GM23338 (cell line): ENCODE results near the gene PPCDC.

Experiments
- CREB1 ChIP-seq: fragments of 250-450 bp; sonication (Bioruptor Pico); IDR thresholded peaks from 2 replicates; pipeline ENCODE4 v1.5.0; 2020; ENCODE audit warnings: low read depth, mild to moderate bottlenecking, moderate library complexity
- EZH2 ChIP-seq: fragments of 200-600 bp; sonication (generic); IDR thresholded peaks from one replicate; pipeline ENCODE4 v1.8.0; 2017; ENCODE audit warnings: antibody characterized with exemption, mild to moderate bottlenecking, low read depth; ENCODE audit not compliant: unreplicated experiment
- EZH2phosphoT487 ChIP-seq: fragments of 200-600 bp; sonication (generic); IDR thresholded peaks from one replicate; pipeline ENCODE4 v1.8.1; 2018; ENCODE audit warnings: antibody characterized with exemption; ENCODE audit not compliant: unreplicated experiment
- POLR2AphosphoS5 ChIP-seq: IDR thresholded peaks from 2 replicates; pipeline ENCODE4 v1.6.1; 2016; ENCODE audit warnings: antibody characterized with exemption, low read depth
- ZNF331 ChIP-seq: fragments of 250-450 bp; sonication (Bioruptor Pico); IDR thresholded peaks from 2 replicates; pipeline ENCODE4 v1.5.0; 2020; ENCODE audit warnings: low read depth, mild to moderate bottlenecking, moderate library complexity
- TF ChIP-seq, protein P1 (sequence below): IDR thresholded peaks from 2 replicates; pipeline ENCODE4 v1.6.1; 2016; ENCODE audit warnings: antibody characterized with exemption
- TF ChIP-seq, protein P2 (sequence below), 2 experiments: fragments of 200-600 bp in 1 of 2; sonication (generic) in 1 of 2; conservative IDR thresholded peaks; 2 replicates each; pipeline versions ENCODE4 v1.5.1 to v1.6.1; 2016 to 2017; ENCODE audit warnings: antibody characterized with exemption in 2 of 2, low read depth in 2 of 2, mild to moderate bottlenecking in 2 of 2, moderate library complexity in 1 of 2
- TF ChIP-seq, protein P3 (sequence below): IDR thresholded peaks from one replicate; pipeline ENCODE4 v1.6.1; 2018; ENCODE audit warnings: antibody characterized with exemption; ENCODE audit not compliant: unreplicated experiment

DNA sequence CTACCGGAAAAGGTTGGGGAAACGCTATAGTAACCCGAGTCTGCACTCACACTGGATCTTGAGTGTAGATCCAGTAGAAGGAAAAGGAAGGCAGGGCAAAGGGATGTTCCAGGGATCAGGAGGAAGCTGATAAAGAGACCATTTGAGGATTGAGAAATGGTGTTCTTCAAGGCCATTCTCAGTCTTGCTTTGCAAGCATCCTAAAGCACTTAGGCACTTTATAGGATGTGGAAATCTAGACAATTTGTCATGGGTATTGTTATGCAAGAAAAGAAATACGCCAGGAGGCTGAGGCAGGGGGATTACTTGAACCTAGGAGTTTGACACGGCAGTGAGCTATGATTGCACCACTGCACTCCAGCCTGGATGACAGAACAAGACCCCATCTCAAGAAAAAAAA lies 41.2 kb upstream of the PPCDC start:
- TF ChIP-seq, protein P1, sequence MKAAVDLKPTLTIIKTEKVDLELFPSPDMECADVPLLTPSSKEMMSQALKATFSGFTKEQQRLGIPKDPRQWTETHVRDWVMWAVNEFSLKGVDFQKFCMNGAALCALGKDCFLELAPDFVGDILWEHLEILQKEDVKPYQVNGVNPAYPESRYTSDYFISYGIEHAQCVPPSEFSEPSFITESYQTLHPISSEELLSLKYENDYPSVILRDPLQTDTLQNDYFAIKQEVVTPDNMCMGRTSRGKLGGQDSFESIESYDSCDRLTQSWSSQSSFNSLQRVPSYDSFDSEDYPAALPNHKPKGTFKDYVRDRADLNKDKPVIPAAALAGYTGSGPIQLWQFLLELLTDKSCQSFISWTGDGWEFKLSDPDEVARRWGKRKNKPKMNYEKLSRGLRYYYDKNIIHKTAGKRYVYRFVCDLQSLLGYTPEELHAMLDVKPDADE, result no peak
- TF ChIP-seq, protein P2, sequence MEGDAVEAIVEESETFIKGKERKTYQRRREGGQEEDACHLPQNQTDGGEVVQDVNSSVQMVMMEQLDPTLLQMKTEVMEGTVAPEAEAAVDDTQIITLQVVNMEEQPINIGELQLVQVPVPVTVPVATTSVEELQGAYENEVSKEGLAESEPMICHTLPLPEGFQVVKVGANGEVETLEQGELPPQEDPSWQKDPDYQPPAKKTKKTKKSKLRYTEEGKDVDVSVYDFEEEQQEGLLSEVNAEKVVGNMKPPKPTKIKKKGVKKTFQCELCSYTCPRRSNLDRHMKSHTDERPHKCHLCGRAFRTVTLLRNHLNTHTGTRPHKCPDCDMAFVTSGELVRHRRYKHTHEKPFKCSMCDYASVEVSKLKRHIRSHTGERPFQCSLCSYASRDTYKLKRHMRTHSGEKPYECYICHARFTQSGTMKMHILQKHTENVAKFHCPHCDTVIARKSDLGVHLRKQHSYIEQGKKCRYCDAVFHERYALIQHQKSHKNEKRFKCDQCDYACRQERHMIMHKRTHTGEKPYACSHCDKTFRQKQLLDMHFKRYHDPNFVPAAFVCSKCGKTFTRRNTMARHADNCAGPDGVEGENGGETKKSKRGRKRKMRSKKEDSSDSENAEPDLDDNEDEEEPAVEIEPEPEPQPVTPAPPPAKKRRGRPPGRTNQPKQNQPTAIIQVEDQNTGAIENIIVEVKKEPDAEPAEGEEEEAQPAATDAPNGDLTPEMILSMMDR (conservative IDR thresholded peaks at IDR 0.05; ENCODE audit: low read depth in 2 of 2), result no peak
- TF ChIP-seq EZH2phosphoT487 (no peak), POLR2AphosphoS5 (no peak), EZH2 (no peak), CREB1 (no peak), ZNF331 (CRISPR knock-in tag) (no peak)
- TF ChIP-seq, protein P3, sequence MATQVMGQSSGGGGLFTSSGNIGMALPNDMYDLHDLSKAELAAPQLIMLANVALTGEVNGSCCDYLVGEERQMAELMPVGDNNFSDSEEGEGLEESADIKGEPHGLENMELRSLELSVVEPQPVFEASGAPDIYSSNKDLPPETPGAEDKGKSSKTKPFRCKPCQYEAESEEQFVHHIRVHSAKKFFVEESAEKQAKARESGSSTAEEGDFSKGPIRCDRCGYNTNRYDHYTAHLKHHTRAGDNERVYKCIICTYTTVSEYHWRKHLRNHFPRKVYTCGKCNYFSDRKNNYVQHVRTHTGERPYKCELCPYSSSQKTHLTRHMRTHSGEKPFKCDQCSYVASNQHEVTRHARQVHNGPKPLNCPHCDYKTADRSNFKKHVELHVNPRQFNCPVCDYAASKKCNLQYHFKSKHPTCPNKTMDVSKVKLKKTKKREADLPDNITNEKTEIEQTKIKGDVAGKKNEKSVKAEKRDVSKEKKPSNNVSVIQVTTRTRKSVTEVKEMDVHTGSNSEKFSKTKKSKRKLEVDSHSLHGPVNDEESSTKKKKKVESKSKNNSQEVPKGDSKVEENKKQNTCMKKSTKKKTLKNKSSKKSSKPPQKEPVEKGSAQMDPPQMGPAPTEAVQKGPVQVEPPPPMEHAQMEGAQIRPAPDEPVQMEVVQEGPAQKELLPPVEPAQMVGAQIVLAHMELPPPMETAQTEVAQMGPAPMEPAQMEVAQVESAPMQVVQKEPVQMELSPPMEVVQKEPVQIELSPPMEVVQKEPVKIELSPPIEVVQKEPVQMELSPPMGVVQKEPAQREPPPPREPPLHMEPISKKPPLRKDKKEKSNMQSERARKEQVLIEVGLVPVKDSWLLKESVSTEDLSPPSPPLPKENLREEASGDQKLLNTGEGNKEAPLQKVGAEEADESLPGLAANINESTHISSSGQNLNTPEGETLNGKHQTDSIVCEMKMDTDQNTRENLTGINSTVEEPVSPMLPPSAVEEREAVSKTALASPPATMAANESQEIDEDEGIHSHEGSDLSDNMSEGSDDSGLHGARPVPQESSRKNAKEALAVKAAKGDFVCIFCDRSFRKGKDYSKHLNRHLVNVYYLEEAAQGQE, result no peak
